Midbrain (tissue), 1 donor: ENCODE measurements around the gene SLC25A29.
"Not testable (repeated sequence)": the region's sequence is repeated elsewhere in the genome, so short reads cannot be mapped to it uniquely, and the experiment has no call there.

Experiments
- DNase-seq: peaks from one replicate; lab custom pipeline; 2025; lab: John Stamatoyannopoulos, UW

SLC25A29 gene

GRCh38 chr14:100312110-100312876 lies 6.0 kb upstream of the SLC25A29 start:
- DNase-seq: not testable (repeated sequence)

- no peak for DNase-seq
These were observed 2.9 kb upstream of the SLC25A29 start for GRCh38 chr14:100309028-100309737.

GRCh38 chr14:100308427-100308792 lies 2.2 kb upstream of the SLC25A29 start:
- not testable (repeated sequence) for DNase-seq

GRCh38 chr14:100307766-100308426 lies 1.7 kb upstream of the SLC25A29 start:
- no peak for DNase-seq

GRCh38 chr14:100306998-100307765 lies 938 bp upstream of the SLC25A29 start:
- DNase-seq: no peak

DNA sequence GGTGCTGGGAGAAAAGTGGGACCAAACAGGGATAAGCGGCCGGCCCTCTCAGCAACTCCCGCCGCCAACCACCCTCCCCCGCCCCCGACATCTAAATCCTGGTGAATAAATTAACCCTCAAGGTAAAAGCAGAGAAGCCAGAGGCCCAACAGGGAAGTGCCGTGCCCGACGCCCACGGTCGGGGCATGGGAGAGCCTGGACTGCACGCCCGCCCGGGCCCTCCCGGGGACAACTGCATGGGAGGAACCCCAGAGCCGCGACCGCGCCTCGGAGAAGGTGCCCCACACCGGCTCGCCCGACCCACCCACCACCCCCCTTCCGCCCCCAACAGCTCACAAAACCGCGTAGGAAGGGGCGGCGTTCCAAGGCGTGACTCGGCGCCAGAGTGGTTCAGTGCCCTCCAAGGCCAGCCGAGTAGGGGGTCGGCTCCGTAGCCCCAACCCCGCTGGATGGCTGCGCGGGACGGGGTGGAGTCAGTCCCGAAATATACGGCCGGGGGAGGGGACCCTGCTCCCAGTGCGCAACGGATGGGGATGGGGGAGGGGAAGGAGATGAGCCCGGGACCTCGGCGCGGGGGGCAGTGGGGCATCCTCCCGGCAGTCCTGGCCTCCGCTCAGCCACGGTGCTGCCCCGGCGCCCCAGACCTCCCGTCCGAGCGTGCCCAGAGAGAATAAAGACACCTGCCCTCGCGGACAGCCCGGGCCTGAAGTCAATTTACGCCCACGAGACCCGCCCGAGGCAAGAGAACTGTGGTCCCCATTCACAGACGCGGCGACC lies 732 bp downstream of the SLC25A29 start:
- no peak for DNase-seq

DNA sequence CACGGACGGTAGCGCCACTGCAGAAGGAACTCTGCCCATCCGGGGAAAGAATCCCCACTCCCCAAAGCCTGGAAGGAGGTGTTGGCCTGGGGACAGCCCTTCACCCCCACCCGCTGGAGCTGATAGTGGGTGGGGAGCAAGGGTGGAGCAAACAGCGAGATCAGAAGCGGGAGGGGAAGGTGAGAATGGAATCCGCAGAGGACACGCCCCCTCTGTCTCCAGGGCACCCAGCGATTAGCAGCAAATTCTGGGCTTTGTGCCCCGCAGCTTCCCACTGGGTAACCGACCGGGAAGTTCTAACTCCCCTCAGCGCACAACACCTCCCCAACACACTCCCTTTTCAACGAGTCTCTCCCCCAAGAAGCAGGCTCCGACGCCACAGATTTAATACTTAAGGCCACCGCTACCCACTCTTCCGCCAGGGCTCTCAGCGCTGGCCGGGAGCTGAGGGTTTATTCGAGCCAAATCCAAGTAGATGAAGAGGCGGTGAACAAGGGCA lies 1.4 kb downstream of the SLC25A29 start:
- peak; percentile 30 for DNase-seq

DNA sequence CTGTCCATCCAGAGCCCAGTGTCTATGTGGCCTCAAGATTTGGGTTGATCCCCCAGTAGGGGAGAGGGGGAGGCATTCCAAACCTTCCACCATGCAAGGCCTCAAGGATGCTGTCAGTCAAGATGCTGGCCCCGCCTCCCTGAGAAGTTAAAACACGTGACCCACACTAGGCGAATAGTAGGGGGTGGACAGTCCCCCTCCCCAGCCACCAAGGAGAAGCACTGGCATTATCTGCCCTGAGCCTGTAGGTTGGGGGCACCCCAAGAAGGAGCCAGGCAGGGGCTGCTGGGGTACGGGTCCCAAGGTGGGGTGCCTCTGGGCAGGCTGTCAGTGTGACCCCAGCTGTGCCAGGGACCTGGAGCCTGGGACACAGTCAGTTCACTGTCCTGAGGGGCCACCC lies 2.3 kb downstream of the SLC25A29 start:
- DNase-seq: no peak

DNA sequence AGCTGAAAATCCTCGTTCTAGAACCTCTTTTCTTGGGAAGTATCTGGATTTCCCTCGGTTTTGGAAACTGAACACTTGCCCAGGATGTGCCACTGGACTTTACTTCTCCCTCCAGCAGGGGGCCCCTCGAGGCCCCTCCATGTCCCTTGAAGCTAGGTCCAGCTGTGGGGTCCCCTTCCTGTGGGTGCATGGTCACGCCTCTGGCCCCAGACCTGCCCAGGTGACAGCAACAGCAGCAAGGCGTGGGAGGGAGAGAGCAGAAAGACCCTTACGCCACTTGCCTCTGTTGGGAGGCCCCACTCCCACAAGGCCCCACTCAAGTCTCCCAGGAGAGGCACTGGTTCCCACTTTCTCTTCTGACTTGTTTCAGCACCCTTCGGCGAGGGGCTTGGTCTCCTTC lies 3.1 kb downstream of the SLC25A29 start:
- DNase-seq: no peak

GRCh38 chr14:100302616-100303015 lies 3.6 kb downstream of the SLC25A29 start:
- DNase-seq: no peak

DNA sequence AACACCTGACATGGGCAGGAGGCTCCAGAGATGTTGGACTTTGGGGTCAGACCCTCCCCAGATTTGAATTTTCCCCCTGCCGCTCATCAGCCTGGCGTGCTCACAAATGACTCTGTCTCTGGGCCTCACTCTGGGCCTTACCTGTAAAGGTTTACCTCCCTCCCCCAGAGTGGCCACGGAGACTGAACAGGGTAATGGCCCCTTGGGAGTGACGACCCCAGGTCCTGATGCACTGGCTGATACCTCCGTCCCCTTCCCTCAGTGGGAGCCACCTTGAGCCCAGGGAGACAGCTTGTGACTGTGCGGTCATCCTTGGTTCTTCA lies 7.0 kb downstream of the SLC25A29 start:
- DNase-seq: no peak

DNA sequence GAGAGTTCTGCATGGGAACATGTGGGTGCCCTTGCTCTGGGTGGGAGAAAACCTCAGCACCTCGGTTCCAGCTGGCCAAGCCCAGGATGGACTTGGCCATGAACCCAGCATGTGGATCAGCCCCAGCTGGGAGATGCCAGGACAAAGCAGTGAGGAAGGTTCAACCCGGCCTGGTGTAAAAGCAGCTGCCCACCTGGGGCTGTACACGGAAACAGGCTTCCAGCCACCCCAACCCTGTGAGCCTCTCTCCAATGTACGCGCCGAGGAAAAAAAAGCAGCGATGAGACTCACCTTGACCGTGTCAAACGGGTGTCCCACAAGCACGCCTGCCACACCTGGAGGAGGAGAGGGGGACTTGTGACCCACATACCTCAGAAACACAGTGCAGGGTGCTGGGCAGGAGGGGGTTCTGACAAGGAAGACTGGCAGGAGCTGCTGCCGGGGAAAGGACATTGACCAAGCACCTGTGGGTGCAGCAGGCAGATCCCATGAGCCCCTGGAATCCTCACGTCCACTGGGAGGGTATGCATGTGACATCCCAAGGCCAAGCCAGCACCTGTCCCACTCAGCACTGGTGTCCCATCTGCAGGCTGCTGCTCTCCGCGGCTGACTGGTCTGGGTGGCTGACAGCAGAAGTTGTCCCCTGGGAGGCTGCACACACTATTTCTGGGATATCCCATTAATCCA lies 7.5 kb downstream of the SLC25A29 start:
- DNase-seq: no peak

- peak; percentile 79 for DNase-seq
These were observed 8.6 kb downstream of the SLC25A29 start for GRCh38 chr14:100297320-100298300.

DNA sequence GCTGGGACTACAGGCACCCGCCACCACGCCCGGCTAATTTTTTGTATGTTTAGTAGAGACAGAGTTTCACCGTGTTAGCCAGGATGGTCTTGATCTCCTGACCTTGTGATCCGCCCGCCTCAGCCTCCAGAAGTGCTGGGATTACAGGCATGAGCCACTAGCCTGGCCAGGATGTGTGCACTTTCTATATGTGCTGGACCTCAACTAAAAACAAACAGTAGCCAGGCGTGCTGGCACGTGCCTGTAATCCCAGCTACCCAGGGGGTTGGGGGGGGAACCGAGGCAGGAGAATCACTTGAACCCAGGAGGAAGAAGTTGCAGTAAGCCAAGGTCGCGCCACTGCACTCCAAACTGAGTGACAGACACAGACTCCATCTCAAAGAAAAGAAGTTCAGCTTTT lies 9.5 kb downstream of the SLC25A29 start:
- DNase-seq: not testable (repeated sequence)

- no peak for DNase-seq
These were observed 10.1 kb downstream of the SLC25A29 start for GRCh38 chr14:100296106-100296651.

- no peak for DNase-seq
These were observed 10.7 kb downstream of the SLC25A29 start for GRCh38 chr14:100295376-100296105.

DNA sequence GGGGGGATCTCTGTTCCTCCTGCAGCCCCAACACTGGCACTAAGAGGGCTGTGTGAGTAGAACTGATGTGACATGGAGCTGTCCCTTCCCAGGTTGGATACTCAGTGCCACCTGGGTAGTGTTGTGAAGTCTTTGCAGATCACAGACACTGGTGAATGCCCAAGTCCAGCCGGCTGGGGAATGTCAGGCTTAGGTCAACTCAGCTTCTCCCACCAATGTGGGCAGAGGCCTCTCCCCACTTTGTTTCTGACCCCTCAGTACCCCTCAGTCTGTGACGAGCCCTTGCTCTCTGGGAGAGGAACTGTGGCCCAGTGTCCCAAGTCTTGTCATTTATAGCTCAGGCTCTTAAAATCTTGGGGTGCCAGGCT lies 11.3 kb downstream of the SLC25A29 start:
- DNase-seq: no peak

DNA sequence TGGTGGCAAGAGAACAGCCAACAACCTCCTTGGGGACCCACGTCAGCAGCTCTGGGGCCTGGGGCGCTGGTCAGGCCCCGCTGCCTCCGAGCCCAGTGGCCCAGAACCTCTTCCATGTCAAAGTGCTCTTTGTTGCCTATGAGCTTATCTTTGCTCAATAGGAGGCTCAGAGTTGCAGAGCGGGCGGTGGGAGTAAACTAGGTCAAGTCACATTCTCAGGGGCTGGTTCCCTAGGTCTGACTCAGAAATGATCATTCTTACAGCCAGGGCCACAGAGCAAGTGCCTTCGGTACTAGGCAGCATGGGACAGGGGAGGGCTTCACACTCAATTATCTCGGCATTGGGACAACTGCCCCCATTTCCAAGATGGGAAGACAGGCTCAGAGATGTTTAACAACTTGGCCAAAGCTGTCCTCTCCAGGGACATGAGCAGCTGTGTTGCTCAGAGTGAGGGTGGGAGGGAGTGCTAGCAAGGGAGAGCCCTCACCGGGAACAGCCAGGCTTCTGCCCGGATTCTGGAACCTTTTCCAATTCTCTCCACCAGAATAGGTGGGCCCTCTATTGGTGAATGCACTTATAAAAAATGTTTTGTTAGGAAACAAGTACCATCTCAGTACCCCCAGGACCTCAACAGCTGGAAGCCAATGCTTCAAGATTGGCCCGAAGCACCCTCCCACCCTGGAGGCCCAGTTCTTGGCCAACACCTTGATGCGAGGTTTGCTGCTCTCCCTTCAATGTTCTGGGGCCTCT lies 11.9 kb downstream of the SLC25A29 start:
- no peak for DNase-seq
